ENCODE results near the gene DGAT2.

The DGAT2 gene

DNA sequence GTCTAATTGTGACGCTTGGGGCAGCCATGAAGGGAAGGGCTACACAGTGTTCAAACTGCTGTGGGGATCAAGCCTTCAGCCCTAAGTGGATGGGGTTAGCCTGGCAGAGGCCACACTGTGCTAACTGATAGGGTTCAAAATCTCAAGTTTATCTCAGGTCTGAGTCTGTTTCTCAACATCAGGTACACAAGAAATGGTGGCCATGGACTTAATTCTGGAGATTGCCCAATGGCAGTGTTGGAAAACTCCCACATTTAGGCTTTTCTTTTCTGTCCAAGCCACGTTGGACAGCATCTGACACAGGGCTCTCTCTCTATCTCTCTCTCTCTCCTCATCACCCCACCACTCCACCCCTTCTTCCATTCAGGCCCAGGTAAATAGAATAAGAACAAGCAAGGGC is 10.9 kb upstream of the DGAT2 start:
- Histone ChIP-seq H3K36me3 (ENCODE audit: low read length) (no peaks in the 10 kb centered on the region), H3K79me2 (ENCODE audit: insufficient read depth, low read length) (no peaks in the 10 kb centered on the region), H3K9me3 (ENCODE audit: insufficient read depth, low read length) (no peaks in the 10 kb centered on the region), H3K4me3 (ENCODE audit: insufficient read depth, low read length, poor library complexity, severe bottlenecking) (no peak overlapping the region), H4K20me1 (ENCODE audit: low read depth, low read length) (no peaks in the 10 kb centered on the region), H2AFZ (ENCODE audit: low read depth, low read length, severe bottlenecking) (no peak overlapping the region), H3K27ac (ENCODE audit: low read depth, low read length) (no peak overlapping the region), H3K9me2 (replicated peaks; ENCODE audit: insufficient read depth, low read length) (no peaks in the 10 kb centered on the region), H3K4me2 (ENCODE audit: low read depth, low read length, poor library complexity, severe bottlenecking) (no peak overlapping the region), H3F3A (ENCODE audit: insufficient read depth) (no peaks in the 10 kb centered on the region), H3K9ac (ENCODE audit: low read length) (no peak overlapping the region), H3K27me3 (ENCODE audit: low read length) (no peaks in the 10 kb centered on the region)
- TF ChIP-seq EZH2phosphoT487 (conservative IDR thresholded peaks at IDR 0.05; ENCODE audit: low read length): no peak

DNA sequence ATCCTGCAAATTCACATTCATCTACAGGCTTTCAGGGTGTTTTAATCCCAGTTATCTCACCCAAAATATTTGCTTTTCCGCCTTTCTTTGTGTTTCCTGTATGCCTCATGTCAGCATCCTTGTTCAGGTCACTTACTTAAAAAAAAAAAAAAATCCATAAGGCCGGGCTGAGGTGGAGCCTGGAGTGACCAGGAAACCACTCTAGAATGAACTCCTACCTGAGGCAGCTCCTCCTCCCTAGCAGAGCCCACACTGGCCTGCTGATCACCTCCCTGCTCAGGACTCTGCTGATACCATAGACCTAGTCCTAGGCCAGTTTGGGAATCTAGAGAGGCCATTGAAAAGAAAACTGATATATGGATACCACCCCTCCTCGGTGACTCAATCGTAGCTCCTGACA is 8.7 kb upstream of the DGAT2 start:
- no peak overlapping the region for H3K4me2 ChIP-seq (ENCODE audit: low read depth, low read length, poor library complexity, severe bottlenecking)
- H2AFZ ChIP-seq (ENCODE audit: low read depth, low read length, severe bottlenecking): no peak overlapping the region
- no peaks in the 10 kb centered on the region for H3K9me2 ChIP-seq (replicated peaks; ENCODE audit: insufficient read depth, low read length)

GRCh38 chr11:75760243-75760642 is 8.3 kb upstream of the DGAT2 start:
- no peak overlapping the region for H3K4me3 ChIP-seq (ENCODE audit: insufficient read depth, low read length, poor library complexity, severe bottlenecking)
- no peak for TF ChIP-seq EZH2phosphoT487 (conservative IDR thresholded peaks at IDR 0.05; ENCODE audit: low read length)
- no peak for TF ChIP-seq CTCF (IDR thresholded peaks at IDR 0.05; ENCODE audit: insufficient read depth, low read length, poor library complexity, severe bottlenecking)
- H3K9me3 ChIP-seq (ENCODE audit: insufficient read depth, low read length): no peaks in the 10 kb centered on the region
- H3K27ac ChIP-seq (ENCODE audit: low read depth, low read length): no peak overlapping the region
- no peak overlapping the region for H3K9ac ChIP-seq (ENCODE audit: low read length)
- H3K36me3 ChIP-seq (ENCODE audit: low read length): no peaks in the 10 kb centered on the region
- H3K9me2 ChIP-seq (replicated peaks; ENCODE audit: insufficient read depth, low read length): no peaks in the 10 kb centered on the region
- no peaks in the 10 kb centered on the region for H3F3A ChIP-seq (ENCODE audit: insufficient read depth)
- H3K4me2 ChIP-seq (ENCODE audit: low read depth, low read length, poor library complexity, severe bottlenecking): no peak overlapping the region
- H4K20me1 ChIP-seq (ENCODE audit: low read depth, low read length): no peaks in the 10 kb centered on the region
- no peaks in the 10 kb centered on the region for H3K27me3 ChIP-seq (ENCODE audit: low read length)
- H2AFZ ChIP-seq (ENCODE audit: low read depth, low read length, severe bottlenecking): no peak overlapping the region
- no peaks in the 10 kb centered on the region for H3K79me2 ChIP-seq (ENCODE audit: insufficient read depth, low read length)

More for the DNA sequence above, 8.7 kb upstream of the DGAT2 start:
- H3K79me2 ChIP-seq (ENCODE audit: insufficient read depth, low read length): no peaks in the 10 kb centered on the region
- no peaks in the 10 kb centered on the region for H3K9me3 ChIP-seq (ENCODE audit: insufficient read depth, low read length)
- H3F3A ChIP-seq (ENCODE audit: insufficient read depth): no peaks in the 10 kb centered on the region
- no peaks in the 10 kb centered on the region for H3K36me3 ChIP-seq (ENCODE audit: low read length)
- H4K20me1 ChIP-seq (ENCODE audit: low read depth, low read length): no peaks in the 10 kb centered on the region
- no peak overlapping the region for H3K4me3 ChIP-seq (ENCODE audit: insufficient read depth, low read length, poor library complexity, severe bottlenecking)
- H3K27ac ChIP-seq (ENCODE audit: low read depth, low read length): no peak overlapping the region
- TF ChIP-seq EZH2phosphoT487 (conservative IDR thresholded peaks at IDR 0.05; ENCODE audit: low read length): no peak
- no peak for TF ChIP-seq CTCF (IDR thresholded peaks at IDR 0.05; ENCODE audit: insufficient read depth, low read length, poor library complexity, severe bottlenecking)
- H3K9ac ChIP-seq (ENCODE audit: low read length): no peak overlapping the region
- H3K27me3 ChIP-seq (ENCODE audit: low read length): no peaks in the 10 kb centered on the region

- H2AFZ ChIP-seq (ENCODE audit: low read depth, low read length, severe bottlenecking): no peak overlapping the region
Observed at GRCh38 chr11:75760710-75761493, 7.7 kb upstream of the DGAT2 start.

More at GRCh38 chr11:75760710-75761493, 7.7 kb upstream of the DGAT2 start:
- H3K27me3 ChIP-seq (ENCODE audit: low read length): no peaks in the 10 kb centered on the region
- H3K79me2 ChIP-seq (ENCODE audit: insufficient read depth, low read length): no peaks in the 10 kb centered on the region
- H3K9me2 ChIP-seq (replicated peaks; ENCODE audit: insufficient read depth, low read length): no peaks in the 10 kb centered on the region
- no peak overlapping the region for H3K4me3 ChIP-seq (ENCODE audit: insufficient read depth, low read length, poor library complexity, severe bottlenecking)
- H3K9ac ChIP-seq (ENCODE audit: low read length): no peak overlapping the region
- TF ChIP-seq EZH2phosphoT487 (conservative IDR thresholded peaks at IDR 0.05; ENCODE audit: low read length): no peak
- no peak for TF ChIP-seq CTCF (IDR thresholded peaks at IDR 0.05; ENCODE audit: insufficient read depth, low read length, poor library complexity, severe bottlenecking)
- H3K9me3 ChIP-seq (ENCODE audit: insufficient read depth, low read length): no peaks in the 10 kb centered on the region
- H3K4me2 ChIP-seq (ENCODE audit: low read depth, low read length, poor library complexity, severe bottlenecking): no peak overlapping the region
- no peaks in the 10 kb centered on the region for H3K36me3 ChIP-seq (ENCODE audit: low read length)
- H3F3A ChIP-seq (ENCODE audit: insufficient read depth): no peaks in the 10 kb centered on the region
- H4K20me1 ChIP-seq (ENCODE audit: low read depth, low read length): no peaks in the 10 kb centered on the region
- H3K27ac ChIP-seq (ENCODE audit: low read depth, low read length): no peak overlapping the region

Data from SU-DHL-6 (cell line).